Activated T-cell treated with anti-CD3 and anti-CD28 coated beads for 24 hours (primary cell): ENCODE results near the gene ENPP4.
"Not testable (repeated sequence)": the region's sequence is repeated elsewhere in the genome, so short reads cannot be mapped to it uniquely, and the experiment has no call there.

Source experiments
- DNase-seq: peaks from one replicate; pipeline ENCODE4 v3.0.0-alpha.2; 2020; ENCODE audit warnings: low read depth

The ENPP4 gene

GRCh38 chr6:46131291-46131690, 1.5 kb downstream of the ENPP4 start:
- not testable (repeated sequence) for DNase-seq

- DNase-seq: no peak
Measured at GRCh38 chr6:46134216-46134615, 4.4 kb downstream of the ENPP4 start.

- no peak for DNase-seq
Measured at GRCh38 chr6:46135176-46135575, 5.4 kb downstream of the ENPP4 start.

GRCh38 chr6:46136831-46137230, 7.0 kb downstream of the ENPP4 start:
- DNase-seq: no peak

GRCh38 chr6:46137387-46137786, 7.6 kb downstream of the ENPP4 start:
- no peak for DNase-seq

- DNase-seq: no peak
Measured at GRCh38 chr6:46138281-46138680, 8.5 kb downstream of the ENPP4 start.

GRCh38 chr6:46144270-46144669, 14.5 kb downstream of the ENPP4 start:
- no peak for DNase-seq

GRCh38 chr6:46149066-46149465, 19.3 kb downstream of the ENPP4 start:
- not testable (repeated sequence) for DNase-seq

GRCh38 chr6:46156701-46157100, 26.9 kb downstream of the ENPP4 start:
- DNase-seq: no peak

- DNase-seq: no peak
Measured at GRCh38 chr6:46159229-46159628, 29.4 kb downstream of the ENPP4 start.

- DNase-seq: no peak
Measured at GRCh38 chr6:46160102-46160501, 30.3 kb downstream of the ENPP4 start.

GRCh38 chr6:46170357-46171289, 40.8 kb downstream of the ENPP4 start, which contains the start of gene ENPP5:
Gene ENPP5 (minus strand): TSS chr6:46170980. CDS start chr6:46168262, 2,718 bp downstream.
- peak; percentile 58 for DNase-seq

GRCh38 chr6:46172176-46172575, 42.4 kb downstream of the ENPP4 start:
- DNase-seq: no peak

GRCh38 chr6:46174904-46175303, 45.1 kb downstream of the ENPP4 start:
- DNase-seq: no peak

- DNase-seq: no peak
Measured at GRCh38 chr6:46175446-46175845, 45.7 kb downstream of the ENPP4 start.

GRCh38 chr6:46175976-46176375, 46.2 kb downstream of the ENPP4 start:
- DNase-seq: no peak

GRCh38 chr6:46184114-46184513, 54.3 kb downstream of the ENPP4 start:
- no peak for DNase-seq

- DNase-seq: no peak
Measured at GRCh38 chr6:46186583-46186982, 56.8 kb downstream of the ENPP4 start.

GRCh38 chr6:46189726-46190125, 59.9 kb downstream of the ENPP4 start:
- DNase-seq: no peak

GRCh38 chr6:46190889-46191288, 61.1 kb downstream of the ENPP4 start:
- DNase-seq: no peak

- no peak for DNase-seq
Measured at GRCh38 chr6:46191961-46192360, 62.2 kb downstream of the ENPP4 start.
